GM18951 (cell line): ENCODE data around the gene FBLN7.

Source experiments
- POLR2A ChIP-seq: IDR thresholded peaks from 4 replicates; pipeline ENCODE4 v1.6.1; 2011; ENCODE audit warnings: mild to moderate bottlenecking; ENCODE audit not compliant: insufficient read length, insufficient read depth; ENCODE audit errors: extremely low read depth
- in situ Hi-C: fragments of 300-500 bp; cut with MboI; formaldehyde crosslinking; loops from one replicate; pipeline ENCODE4 v1.12.0; 2022; ENCODE audit warnings: low sequenced_read_pairs, mixed read lengths, inconsistent platforms; ENCODE audit not compliant: unreplicated experiment

Gene FBLN7

DNA sequence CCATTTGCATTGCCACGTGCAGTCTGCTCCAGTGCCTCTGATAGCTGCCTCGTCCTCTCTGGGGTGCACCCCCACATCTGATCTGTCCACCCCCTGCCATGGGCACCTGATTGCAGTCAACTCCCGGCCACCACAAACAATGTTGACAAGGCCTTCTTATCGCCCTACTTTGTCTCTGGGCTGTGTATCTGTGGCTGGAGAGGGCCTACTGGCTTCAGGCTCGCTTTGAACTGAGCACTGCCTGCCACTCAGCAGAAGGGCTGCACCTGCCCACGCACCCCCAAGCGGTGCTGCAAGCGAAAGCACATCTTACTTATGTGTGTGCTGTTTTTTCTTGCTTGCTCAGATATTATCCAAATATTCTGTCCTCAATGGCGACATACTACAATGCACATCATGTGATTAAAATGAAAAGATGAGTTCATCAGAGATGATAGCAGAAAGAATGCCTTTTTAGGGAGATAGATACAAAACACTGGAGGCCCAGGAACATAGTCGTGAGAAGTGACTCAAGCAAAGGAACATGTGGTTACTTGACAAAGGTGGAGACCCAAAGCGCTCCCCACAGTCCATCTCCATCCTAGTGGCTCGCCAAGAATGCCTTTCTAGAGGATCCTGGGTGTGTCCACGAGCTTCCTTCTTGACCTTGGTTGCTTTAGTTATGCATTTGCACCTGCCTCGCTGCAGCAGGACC lies 28.8 kb downstream of the FBLN7 start:
- in situ Hi-C loops, result no loop called here
- TF ChIP-seq POLR2A, result no peak

DNA sequence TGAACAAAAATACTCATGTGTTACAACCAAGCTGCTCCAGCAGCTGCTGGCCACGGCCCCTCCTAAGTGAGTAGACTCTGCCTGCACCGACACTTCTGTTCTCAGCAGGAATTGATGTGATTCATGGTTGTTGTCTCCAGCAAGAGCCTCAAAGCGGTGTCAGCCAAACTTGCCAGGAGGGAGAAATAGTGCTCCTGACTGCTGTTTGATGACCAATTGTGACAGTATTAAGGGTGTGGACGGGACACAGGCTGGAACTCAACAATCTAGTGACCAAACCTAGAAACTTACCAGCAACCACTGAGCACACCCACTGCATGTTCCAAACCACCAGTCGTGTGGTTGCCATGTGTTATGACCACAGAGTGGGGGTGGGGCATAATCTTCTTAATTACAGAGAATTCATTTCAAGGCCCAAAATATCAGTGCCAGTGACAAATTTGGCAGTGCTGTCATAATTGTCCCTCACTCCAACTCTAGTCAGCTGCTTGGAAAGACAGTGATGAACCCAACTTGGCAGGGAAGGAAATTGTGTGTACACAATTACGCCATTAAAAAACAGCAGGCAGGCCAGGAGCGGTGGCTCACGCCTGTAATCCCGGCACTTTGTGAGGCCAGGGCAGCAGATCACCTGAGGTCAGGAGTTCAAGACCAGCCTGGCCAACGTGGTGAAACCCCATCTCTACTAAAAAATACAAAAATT lies 30.4 kb downstream of the FBLN7 start:
- in situ Hi-C loops, result no loop called here
- no peak for TF ChIP-seq POLR2A

DNA sequence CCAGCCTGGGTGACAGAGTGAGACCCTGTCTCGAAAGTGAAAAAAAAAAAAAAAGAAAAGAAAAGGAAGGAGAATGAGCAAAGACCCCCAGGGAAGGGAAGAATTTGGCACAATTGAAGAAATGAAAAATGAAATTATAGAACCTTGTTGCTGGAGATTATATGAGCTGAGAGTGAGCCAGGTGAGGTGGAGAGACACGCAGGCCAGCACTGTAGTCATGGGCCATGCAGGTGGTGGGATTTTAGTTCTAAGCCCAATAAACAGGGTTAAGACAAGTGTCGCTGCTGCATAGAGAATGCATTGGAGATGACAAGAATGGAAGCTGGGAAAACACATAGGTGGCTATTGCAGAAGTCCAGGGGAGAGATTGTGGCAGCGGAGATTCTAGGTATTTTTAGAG lies 32.3 kb downstream of the FBLN7 start:
- in situ Hi-C loops, result no loop called here
- no peak for TF ChIP-seq POLR2A

DNA sequence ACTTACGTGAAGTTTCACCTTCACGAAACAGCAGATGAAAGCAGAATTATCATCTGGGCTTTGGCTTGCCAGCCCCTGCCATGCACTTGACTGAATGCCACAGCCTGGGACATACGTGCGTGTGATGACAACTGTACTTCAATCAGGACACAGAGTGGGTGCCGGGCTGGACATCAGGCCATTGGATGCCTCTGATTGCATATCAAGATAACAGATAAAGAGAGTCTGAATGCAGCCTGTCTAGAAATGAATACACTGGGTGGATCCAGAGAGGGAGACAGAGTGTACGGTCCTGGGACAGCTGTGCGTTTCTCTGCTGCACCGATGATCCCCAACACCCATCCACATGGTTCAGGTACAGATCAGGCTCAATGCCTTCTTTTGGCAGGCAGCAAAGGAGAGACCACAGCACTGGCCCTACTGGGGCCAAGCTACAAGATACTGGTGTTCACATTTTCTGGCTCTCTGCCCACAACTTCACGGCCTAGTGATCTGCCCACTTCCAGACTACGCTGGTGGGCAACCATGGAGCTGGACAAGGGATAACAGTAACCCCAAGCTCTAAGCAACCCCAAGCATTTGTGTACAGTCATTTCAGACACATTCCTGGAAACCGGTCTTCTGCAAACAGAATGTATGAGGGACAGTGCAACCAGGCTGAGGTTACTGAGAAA lies 35.6 kb downstream of the FBLN7 start:
- in situ Hi-C loops, result no loop called here

DNA sequence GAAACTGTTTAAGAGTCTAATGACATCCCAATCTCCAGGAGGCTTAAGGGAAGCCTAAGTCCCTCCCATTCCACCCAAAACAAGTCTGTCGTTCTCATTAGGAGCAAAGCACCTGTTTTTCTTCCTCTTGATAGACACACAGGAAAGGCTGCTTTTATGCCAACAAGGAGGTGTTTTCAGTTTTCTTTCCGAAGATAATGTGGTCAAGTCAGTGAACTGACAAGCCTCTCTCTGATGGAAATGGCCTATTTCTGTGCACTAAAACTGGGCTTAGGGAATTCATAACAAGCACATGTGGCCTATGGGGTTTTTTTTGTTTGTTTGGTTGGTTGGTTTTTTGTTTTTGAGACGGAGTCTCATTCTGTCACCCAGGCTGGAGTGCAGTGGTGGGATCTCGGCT lies 36.2 kb downstream of the FBLN7 start:
- no peak for TF ChIP-seq POLR2A
- in situ Hi-C loops, result no loop called here

More for the DNA sequence above, 35.6 kb downstream of the FBLN7 start:
- no peak for TF ChIP-seq POLR2A

DNA sequence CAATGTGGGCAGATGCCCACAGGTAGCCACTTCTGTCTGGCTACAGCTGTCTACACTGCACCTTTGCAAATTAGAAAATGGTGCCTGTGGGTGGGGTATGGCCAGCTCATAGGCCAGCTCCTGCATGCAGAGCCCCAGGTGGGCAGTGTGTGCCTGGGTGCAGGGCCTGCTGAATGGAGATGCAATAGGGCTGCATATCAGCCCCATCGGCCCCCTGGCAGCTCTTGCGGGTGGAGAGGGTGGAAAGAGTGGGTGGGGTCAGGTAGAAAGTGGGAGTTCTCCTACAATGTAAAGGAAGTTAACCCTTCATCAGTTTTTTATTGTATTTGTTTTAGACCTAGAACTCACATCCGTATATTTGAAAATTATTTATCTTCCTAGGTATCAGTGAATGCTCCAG lies 37.1 kb downstream of the FBLN7 start:
- in situ Hi-C loops, result no loop called here
- no peak for TF ChIP-seq POLR2A

DNA sequence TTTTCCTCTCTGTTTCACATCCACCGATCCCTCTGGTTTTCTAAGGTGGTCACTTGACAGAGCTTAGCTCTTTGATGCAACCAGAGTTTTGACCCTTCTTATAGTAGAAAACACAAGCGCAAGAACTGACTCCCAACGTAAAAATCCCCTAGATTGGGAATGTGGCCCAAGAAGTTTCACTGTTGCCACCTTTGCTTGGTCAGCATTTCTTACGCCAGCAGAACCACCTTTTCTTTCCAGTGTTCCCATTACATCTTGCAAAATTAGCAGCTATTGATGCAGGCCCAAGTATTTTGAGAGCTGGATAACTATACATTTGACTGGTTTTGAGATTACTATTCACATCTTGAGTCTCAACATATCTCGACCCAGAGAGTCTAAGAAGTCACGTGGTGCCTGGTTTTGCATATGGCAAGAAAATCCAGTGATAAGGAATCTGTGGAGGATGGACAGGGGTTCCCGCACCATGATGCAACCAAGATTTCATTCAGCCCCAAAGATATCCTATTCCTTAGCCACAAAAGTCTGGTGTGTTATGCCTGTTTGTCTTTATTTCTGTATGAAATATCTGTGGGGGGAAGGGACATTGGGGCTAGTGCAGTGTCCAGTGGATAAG lies 37.9 kb downstream of the FBLN7 start:
- no peak for TF ChIP-seq POLR2A
- in situ Hi-C loops, result no loop called here

DNA sequence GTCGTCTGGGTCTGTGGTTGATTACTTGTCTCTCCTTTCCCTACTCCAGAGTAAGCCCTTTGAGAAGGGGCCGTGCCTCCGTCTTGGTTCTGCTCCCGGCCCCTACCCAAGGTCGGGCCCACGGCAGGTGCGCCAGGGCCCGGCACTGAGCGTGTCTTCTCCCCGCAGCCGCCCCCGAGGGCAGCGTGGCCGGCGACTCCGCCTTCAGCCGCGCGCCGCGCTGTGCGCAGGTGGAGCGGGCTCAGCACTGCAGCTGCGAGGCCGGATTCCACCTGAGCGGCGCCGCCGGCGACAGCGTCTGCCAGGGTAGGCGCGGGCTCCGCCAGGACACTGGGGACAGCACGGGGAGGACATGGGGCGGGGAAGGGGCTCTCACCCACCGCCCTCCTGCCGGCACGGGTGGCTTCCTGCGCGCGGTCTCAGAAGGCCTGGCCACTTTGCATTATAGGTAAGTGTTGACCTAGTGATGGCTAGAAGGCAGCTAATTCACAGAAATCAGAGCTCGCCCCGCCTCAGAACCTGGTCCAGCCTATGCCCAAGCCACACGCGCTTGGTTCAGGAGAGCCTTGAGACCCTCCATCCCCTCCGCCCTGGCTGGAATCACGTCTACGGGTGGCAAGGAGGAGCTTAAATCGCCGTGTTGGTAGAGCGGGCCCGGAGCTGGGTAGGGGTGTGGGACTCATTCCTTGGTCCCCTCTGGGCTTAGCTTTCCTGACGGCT lies 43.5 kb downstream of the FBLN7 start:
- TF ChIP-seq POLR2A, result no peak
- in situ Hi-C loops, result no loop called here

DNA sequence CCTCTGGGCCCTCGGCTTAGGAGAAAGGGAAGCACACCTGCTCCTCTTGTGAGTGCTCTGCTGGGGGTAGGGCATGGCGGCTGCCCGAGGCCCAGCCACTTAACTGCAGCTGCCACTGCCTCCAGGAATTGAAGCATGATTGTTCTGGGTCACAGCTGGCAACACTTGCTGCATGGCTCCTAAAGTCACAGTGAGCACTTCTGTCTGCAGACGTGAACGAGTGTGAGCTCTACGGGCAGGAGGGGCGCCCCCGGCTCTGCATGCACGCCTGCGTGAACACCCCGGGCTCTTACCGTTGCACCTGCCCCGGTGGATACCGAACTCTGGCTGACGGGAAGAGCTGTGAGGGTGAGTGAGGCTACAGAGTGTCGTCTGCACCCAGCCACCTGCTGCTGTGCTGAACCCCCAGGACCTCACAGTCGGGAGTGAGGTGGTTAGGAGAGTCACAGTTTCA lies 44.4 kb downstream of the FBLN7 start:
- in situ Hi-C loops, result no loop called here

DNA sequence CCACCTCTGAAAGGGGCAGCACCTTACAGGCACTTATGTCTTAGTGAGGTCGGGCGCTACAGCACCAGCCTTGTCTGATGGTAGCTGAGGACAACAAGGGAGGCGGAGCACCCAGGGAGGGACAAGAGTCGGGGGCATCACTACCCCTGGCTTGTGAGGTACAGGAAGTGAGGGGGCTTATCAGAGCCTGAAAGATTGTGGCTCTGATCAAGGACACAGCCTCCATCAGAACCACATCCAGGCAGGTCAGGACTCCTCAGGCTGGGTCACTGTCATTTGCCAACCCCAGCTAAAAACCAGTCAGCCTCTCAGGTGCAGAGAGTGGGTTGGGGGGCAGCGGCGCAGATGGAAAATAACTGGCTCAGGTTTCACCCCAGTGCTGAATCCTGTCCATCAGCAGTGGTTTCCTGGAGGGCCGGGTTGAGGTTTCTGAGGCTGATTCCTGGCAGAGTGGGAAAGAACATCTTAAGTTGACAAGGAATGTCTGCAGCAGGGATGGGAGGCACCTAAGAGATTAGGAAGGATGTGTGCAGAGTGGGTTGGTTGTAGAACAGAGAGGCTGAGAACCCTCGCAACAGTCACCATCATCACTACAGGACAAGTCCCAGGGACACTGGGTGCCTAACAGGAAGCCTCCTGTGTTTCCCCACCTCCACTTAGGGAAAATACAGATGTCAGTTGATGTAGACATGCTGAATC lies 45.3 kb downstream of the FBLN7 start:
- in situ Hi-C loops, result no loop called here
- no peak for TF ChIP-seq POLR2A

More for the DNA sequence above, 44.4 kb downstream of the FBLN7 start:
- no peak for TF ChIP-seq POLR2A

DNA sequence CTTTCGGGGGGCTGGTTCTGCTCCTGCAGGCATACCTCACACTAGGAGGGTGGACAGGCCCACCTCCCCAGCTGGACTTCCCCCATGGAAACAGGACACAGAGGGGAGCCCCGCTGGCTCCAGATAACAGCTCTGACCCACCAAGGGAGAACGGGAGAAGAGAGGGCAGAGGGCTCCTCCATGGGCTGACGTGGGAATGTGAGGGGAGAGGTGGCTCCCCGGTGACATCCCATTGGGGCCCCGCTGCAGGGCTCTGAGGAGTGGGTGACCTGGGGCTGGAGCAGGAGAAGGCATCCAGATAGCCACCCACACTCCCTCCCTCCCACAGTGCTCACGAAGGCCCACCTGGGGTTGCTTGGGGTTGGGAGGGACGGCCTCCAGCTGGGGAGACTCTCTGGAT lies 45.9 kb downstream of the FBLN7 start:
- no peak for TF ChIP-seq POLR2A
- in situ Hi-C loops, result no loop called here

DNA sequence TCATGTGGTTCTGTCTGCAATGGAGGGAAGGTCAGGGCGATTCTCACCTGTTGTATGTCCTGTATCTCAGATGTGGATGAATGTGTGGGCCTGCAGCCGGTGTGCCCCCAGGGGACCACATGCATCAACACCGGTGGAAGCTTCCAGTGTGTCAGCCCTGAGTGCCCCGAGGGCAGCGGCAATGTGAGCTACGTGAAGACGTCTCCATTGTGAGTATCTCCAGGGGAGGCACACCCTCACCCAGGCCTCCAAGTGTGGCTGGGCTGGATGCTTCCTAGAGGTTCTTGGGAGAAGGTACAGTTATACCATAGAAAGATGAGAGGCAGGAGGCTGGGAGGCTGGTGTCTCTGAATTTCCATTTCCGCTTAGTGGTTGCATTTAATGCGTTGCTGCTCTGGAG lies 46.9 kb downstream of the FBLN7 start:
- in situ Hi-C loops, result no loop called here

More for the DNA sequence above, 46.9 kb downstream of the FBLN7 start:
- no peak for TF ChIP-seq POLR2A
